ENCODE data around the gene PEX10. TPM values are rescaled to one million over a fixed set of nuclear protein-coding genes. Genes with fewer than 3 reads are reported as not detected.
"Not testable (repeated sequence)": the region's sequence is repeated elsewhere in the genome, so short reads cannot be mapped to it uniquely, and the experiment has no call there.

PEX10 gene
- total and polyA plus RNA-seq, 10 of the 15 experiments (the other 5 are each of a cell fraction or from before 2014, with no cell fraction given) = 0.24 to 24.9 (median 16.8) TPM; not detected in 1

DNA sequence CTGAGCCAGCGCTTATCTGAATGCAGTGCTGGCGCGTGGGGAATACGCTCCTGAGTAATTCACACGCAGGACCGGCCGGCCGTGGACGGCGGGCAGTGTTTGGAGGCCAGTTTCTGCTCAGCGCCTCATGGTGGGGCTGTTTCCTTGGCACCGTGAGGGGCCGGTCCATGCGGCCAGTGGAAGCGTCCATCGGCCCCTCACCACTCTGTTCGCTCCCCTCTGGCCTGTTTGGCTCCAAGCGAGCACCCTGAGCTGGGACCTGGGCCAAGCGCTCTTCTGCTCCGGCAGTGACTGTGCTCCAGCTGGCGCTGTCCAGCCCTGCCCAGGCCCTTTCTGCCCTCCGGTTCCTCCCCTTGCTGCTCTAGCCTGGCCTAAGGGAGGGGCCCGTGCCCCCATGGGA, 47.4 kb upstream of the PEX10 start (continued):
- TF ChIP-seq SMAD1 (IDR thresholded peaks at IDR 0.05; ENCODE audit: low read depth, partially characterized antibody) = no peak
- no peak for TF ChIP-seq POLR2AphosphoS5 (IDR thresholded peaks at IDR 0.05; ENCODE audit: low read length)
- TF ChIP-seq, protein P1, sequence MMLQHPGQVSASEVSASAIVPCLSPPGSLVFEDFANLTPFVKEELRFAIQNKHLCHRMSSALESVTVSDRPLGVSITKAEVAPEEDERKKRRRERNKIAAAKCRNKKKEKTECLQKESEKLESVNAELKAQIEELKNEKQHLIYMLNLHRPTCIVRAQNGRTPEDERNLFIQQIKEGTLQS (IDR thresholded peaks at IDR 0.05; ENCODE audit: borderline replicate concordance, extremely low read depth, low read depth, low read length) = no peak
- no peak for TF ChIP-seq EZH2 (IDR thresholded peaks at IDR 0.05; ENCODE audit: borderline replicate concordance, control insufficient read depth, low read depth, low read length)

DNA sequence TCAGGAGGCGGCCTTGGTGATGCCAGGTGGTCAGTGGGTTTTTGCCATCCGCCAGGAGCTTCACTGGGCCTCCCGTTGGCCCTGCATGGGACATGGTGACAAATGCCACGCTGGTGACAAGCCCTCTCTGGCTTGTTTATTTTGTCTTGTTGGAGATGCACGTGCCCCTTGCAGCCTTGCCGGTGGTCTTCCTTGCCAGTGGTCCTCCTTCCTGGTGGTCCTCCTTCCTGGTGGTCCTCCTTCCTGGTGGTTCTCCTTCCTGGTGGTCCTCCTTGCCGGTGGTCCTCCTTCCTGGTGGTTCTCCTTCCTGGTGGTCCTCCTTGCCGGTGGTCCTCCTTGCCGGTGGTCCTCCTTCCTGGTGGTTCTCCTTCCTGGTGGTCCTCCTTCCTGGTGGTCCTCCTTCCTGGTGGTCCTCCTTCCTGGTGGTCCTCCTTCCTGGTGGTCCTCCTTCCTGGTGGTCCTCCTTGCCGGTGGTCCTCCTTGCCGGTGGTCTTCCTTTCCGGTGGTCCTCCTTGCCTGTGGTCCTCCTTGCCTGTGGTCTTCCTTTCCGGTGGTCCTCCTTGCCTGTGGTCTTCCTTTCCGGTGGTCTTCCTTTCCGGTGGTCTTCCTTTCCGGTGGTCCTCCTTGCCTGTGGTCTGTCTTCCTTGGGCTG, 46.9 kb upstream of the PEX10 start:
- H2AFZ ChIP-seq (ENCODE audit: control insufficient read depth, low read depth, low read length); RAD21 ChIA-PET (ENCODE audit: unreplicated experiment); H3K9me3 ChIP-seq (replicated peaks; ENCODE audit: control insufficient read depth, insufficient read depth, low read length); H3K36me3 ChIP-seq (ENCODE audit: control insufficient read depth in 2 of 2, insufficient read depth in 2 of 2, low read length in 1 of 2); ATAC-seq; CTCF ChIA-PET; H3K79me2 ChIP-seq (ENCODE audit: control insufficient read depth, insufficient read depth, low read length); H3K27ac ChIP-seq (ENCODE audit: control insufficient read depth, insufficient read depth); SMC1A ChIA-PET (ENCODE audit: uncharacterized antibody, unreplicated experiment); H4K20me1 ChIP-seq (ENCODE audit: control insufficient read depth, insufficient read depth); H3K27me3 ChIP-seq (replicated peaks in 1 of 2; ENCODE audit: control insufficient read depth in 2 of 2, insufficient read depth in 2 of 2, low read length in 1 of 2); in situ Hi-C loops (cut with MboI); DNase-seq (ENCODE audit: low read depth, low spot score); POLR2A ChIA-PET; H3K4me3 ChIP-seq; FAIRE-seq; BruUV-seq (replicated peaks); H3K4me2 ChIP-seq (ENCODE audit: control insufficient read depth, insufficient read depth); H3K4me1 ChIP-seq (ENCODE audit: control insufficient read depth, insufficient read depth, low read length); H3K9ac ChIP-seq (ENCODE audit: control insufficient read depth, insufficient read depth, low read length); intact Hi-C loops (cut with micrococcal nuclease; ENCODE audit: unreplicated experiment): not testable (repeated sequence)
- 37% methylated on average over 10 of the region's 16 CpGs for WGBS (ENCODE audit: insufficient coverage, insufficient replicate concordance, low lambda C conversion rate, missing lambda C conversion rate)

DNA sequence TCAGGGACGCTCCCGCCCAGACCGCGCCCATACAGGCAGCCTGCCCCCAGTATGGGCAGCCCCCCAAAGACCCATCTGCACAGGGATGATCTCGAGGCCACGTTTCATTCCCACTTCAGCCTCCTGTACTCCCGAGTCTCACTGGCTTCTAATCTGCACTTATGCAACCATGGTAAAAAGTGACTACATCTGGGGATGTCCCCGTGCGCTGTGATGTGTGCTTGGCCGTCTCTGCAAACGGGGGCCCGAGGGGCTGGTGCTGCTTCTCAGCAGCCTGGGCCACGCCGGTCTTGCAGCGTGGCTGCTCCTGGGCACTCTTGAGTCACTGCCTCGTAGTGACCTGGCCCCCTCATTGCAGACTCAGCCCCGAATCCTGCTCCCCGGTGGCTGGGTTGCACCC, 46.3 kb upstream of the PEX10 start:
- RAD21 ChIA-PET (ENCODE audit: unreplicated experiment) = no interaction called here
- Histone ChIP-seq H3K4me1 (ENCODE audit: control insufficient read depth, insufficient read depth, low read length) (no peaks in the 10 kb centered on the region), H3K9me3 (replicated peaks; ENCODE audit: control insufficient read depth, insufficient read depth, low read length) (no peaks in the 10 kb centered on the region), H3K4me2 (ENCODE audit: control insufficient read depth, insufficient read depth) (no peak overlapping the region), H4K20me1 (ENCODE audit: control insufficient read depth, insufficient read depth) (no peaks in the 10 kb centered on the region), H3K27me3 (replicated peaks in 1 of 2; ENCODE audit: control insufficient read depth in 2 of 2, insufficient read depth in 2 of 2, low read length in 1 of 2) (no peaks in the 10 kb centered on the region; a peak in 1 of 4 replicates), H3K4me3 (no peak overlapping the region), H3K9ac (ENCODE audit: control insufficient read depth, insufficient read depth, low read length) (no peak overlapping the region), H2AFZ (ENCODE audit: control insufficient read depth, low read depth, low read length) (no peak overlapping the region), H3K27ac (ENCODE audit: control insufficient read depth, insufficient read depth) (no peak overlapping the region), H3K36me3 (ENCODE audit: control insufficient read depth in 2 of 2, insufficient read depth in 2 of 2, low read length in 1 of 2) (no peaks in the 10 kb centered on the region), H3K79me2 (ENCODE audit: control insufficient read depth, insufficient read depth, low read length) (no peaks in the 10 kb centered on the region)
- ATAC-seq (peak; percentile 46), FAIRE-seq (no peak), DNase-seq (ENCODE audit: low read depth, low spot score) (no peak)
- CTCF ChIA-PET = no interaction called here
- in situ Hi-C loops (cut with MboI) = no loop called here
- POLR2A ChIA-PET = no interaction called here
- no TSS peak for BruUV-seq (replicated peaks)
- SMC1A ChIA-PET (ENCODE audit: uncharacterized antibody, unreplicated experiment) = no interaction called here
- 19% methylated on average over 18 of the region's 18 CpGs for WGBS (ENCODE audit: insufficient coverage, insufficient replicate concordance, low lambda C conversion rate, missing lambda C conversion rate)
- intact Hi-C loops (cut with micrococcal nuclease; ENCODE audit: unreplicated experiment) = no loop called here
- TF ChIP-seq, protein P2, sequence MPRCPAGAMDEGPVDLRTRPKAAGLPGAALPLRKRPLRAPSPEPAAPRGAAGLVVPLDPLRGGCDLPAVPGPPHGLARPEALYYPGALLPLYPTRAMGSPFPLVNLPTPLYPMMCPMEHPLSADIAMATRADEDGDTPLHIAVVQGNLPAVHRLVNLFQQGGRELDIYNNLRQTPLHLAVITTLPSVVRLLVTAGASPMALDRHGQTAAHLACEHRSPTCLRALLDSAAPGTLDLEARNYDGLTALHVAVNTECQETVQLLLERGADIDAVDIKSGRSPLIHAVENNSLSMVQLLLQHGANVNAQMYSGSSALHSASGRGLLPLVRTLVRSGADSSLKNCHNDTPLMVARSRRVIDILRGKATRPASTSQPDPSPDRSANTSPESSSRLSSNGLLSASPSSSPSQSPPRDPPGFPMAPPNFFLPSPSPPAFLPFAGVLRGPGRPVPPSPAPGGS (IDR thresholded peaks at IDR 0.05; ENCODE audit: borderline replicate concordance, insufficient read depth, low read depth, low read length, poor library complexity, severe bottlenecking) = no peak
- no peak for TF ChIP-seq ETV6 (conservative IDR thresholded peaks at IDR 0.05 in 1 of 2, IDR thresholded peaks at IDR 0.05 in 1 of 2; ENCODE audit: borderline replicate concordance in 1 of 2, low read depth in 1 of 2)
- TF ChIP-seq CBX5 (IDR thresholded peaks at IDR 0.05; ENCODE audit: low read depth) = no peak
- no peak for TF ChIP-seq RUNX3 (IDR thresholded peaks at IDR 0.05; ENCODE audit: low read length)
- TF ChIP-seq JUND (IDR thresholded peaks at IDR 0.05; ENCODE audit: low read depth, low read length) = no peak
- no peak for TF ChIP-seq POLR2AphosphoS2 (IDR thresholded peaks at IDR 0.05; ENCODE audit: low read depth, low read length)
- TF ChIP-seq, protein P3, sequence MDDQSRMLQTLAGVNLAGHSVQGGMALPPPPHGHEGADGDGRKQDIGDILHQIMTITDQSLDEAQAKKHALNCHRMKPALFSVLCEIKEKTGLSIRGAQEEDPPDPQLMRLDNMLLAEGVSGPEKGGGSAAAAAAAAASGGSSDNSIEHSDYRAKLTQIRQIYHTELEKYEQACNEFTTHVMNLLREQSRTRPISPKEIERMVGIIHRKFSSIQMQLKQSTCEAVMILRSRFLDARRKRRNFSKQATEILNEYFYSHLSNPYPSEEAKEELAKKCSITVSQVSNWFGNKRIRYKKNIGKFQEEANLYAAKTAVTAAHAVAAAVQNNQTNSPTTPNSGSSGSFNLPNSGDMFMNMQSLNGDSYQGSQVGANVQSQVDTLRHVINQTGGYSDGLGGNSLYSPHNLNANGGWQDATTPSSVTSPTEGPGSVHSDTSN (IDR thresholded peaks at IDR 0.05; ENCODE audit: insufficient replicate concordance, low read depth, low read length) = no peak
- TF ChIP-seq ZNF207 (IDR thresholded peaks at IDR 0.05; ENCODE audit: borderline replicate concordance) = no peak
